Right lobe of liver (tissue), 6 donors: ENCODE measurements around the gene BTBD1. TPM values are rescaled to one million over a fixed set of nuclear protein-coding genes. Genes with fewer than 3 reads are reported as not detected.
A peak's percentile ranks its signal among the peaks of the same experiment; 100 is the strongest.

Experiments
- ATAC-seq, 4 donors: fragments of 200-7000 bp; cut with Tn5 transposase; one replicate each; pipeline ENCODE4 v1.9.1; 2020; ENCODE audit warnings: mild to moderate bottlenecking in 4 of 4, moderate library complexity in 4 of 4
- DNase-seq, 3 donors: peaks; one replicate each; pipeline ENCODE4 v3.0.0-alpha.2; 2020
- H3K27ac ChIP-seq, 3 donors: fragments of 200-600 bp; one replicate each; pipeline ENCODE4 v1.8.0; 2022
- H3K27me3 ChIP-seq, 2 donors: fragments of 200-600 bp; one replicate each; pipeline ENCODE4 v1.8.0; 2022
- H3K36me3 ChIP-seq, 4 donors: fragments of 200-600 bp; sonication (generic) in 1 of 4; one replicate each; pipeline versions ENCODE4 v1.5.1 to v1.8.0; 2017 to 2022; ENCODE audit warnings: control low read depth in 1 of 4
- H3K4me1 ChIP-seq, 4 donors: fragments of 200-600 bp; sonication (generic) in 1 of 4; one replicate each; pipeline versions ENCODE4 v1.5.1 to v1.8.0; 2017 to 2022; ENCODE audit warnings: control low read depth in 1 of 4
- H3K4me3 ChIP-seq, 3 donors: fragments of 200-600 bp; one replicate each; pipeline ENCODE4 v1.8.0; 2022
- H3K9me3 ChIP-seq, 4 donors: fragments of 200-600 bp; sonication (generic) in 1 of 4; one replicate each; pipeline versions ENCODE4 v1.5.1 to v1.8.0; 2017 to 2022; ENCODE audit warnings: control low read depth in 1 of 4
- POLR2A ChIP-seq: fragments of 450-650 bp; IDR thresholded peaks from one replicate; pipeline ENCODE4 v1.6.1; 2017; ENCODE audit warnings: antibody characterized with exemption, mild to moderate bottlenecking
- WGBS: methylation state at CpG from one replicate; pipeline ENCODE4 v1.1.6; 2018; ENCODE audit warnings: low coverage, low lambda C conversion rate; ENCODE audit not compliant: insufficient coverage; ENCODE audit errors: missing lambda C conversion rate; 5-methylcytosine and 5-hydroxymethylcytosine counted together
- intact Hi-C, 2 donors: fragments of 100-400 bp; cut with DNase I; formaldehyde crosslinking; loops; one replicate each; pipeline versions ENCODE4 v1.11.2 to v1.14.1; 2022
- long read RNA-seq: library from polyadenylated mRNA; unstranded; transcript quantifications from one replicate; pipeline ENCODE4 v2.0.0, GENCODE V29; 2019
- total RNA-seq, 6 experiments: library from RNA; depleted of rRNA in 2 of 6; stranded (reverse); fragments of >200 nt in 2 of 6; fragmentation: NEBNext Ultra II Directional in 3 of 6; extraction: Animal tissue kit (Norgen Biotek cat#: 25700) in 3 of 6; gene quantifications; one replicate each; pipeline versions ENCODE4 v1.1.0 to v1.2.4, GENCODE V29; 2016 to 2023
- TF ChIP-seq, protein P1 (sequence below), 4 donors: fragments of 200-600 bp in 3 of 4; fragments of 450-650 bp in 1 of 4; IDR thresholded peaks; one replicate each; pipeline versions ENCODE4 v1.5.1 to v1.8.0; 2016 to 2022; ENCODE audit warnings: antibody characterized with exemption in 4 of 4, mild to moderate bottlenecking in 2 of 4
- donor health status: DM: no; HTN: yes; CAD: no.
- donor health status: DM: no; HTN: no; CAD: no.
- donor health status: DM: no; HTN: no; CAD: no.
- donor health status: DM: no; HTN: yes; CAD: no.
- donor health status: DM: no; HTN: yes; CAD: no.

BTBD1 gene
- 10 to 100 TPM; 15.7 to 49.9 (median 24.2) TPM for total RNA-seq
- long read RNA-seq: 0 reads

DNA sequence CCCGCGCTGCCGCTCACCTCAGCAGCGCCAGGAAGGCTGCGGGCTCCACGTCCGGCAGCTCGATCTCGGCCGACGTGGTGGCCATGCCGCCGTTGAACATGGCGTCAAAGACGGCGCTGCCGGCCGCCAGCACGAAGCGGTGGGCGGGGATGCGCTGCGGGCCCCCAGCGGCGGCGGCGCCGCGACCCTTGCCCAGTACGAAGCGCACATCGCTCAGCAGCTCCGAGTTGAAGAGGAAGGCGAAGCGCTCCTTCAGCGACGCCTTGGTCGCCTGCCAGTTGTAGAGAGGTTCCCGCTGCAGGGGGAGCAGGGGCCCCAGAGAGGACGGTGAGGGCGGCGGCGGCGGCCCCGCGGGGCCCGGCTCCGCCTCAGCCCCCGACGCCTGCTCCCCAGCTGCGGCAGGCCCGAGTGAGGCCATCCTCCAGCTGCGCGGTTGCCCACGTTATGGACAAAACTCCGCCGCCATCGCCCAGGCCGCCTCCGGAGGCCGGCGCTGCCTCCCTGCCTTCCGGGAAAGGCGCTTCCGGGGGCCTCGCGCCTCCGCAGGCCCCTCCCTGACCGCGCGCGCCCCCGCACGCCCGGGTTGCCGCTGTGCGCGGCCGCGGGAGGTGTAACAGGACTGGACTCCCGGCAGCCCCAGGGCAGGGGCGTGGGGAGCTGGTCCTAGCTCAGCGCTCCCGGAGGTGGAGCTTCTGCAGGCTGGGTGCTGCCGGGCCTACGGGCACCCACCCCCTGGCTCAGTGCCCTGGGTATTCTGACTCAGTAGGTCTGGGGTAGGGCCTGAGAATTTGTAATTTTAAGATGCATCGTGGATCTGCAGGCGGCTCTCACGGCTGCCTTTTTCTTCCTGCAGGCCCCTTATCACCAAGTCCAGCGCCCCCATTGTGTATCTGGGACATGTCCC is at the start of gene BTBD1:
Gene BTBD1, minus strand, starts transcription at position 519 of the 904 bp plus-strand sequence. Its CDS starts 101 bp downstream, at position 418.
- H3K27ac ChIP-seq: peak within 1 kb of the TSS; percentile 77 to 91 (median 82)
- 7% methylated on average over 3 of the region's 90 CpGs for WGBS
- no peaks in the 10 kb centered on the region for H3K36me3 ChIP-seq
- H3K4me3 ChIP-seq: peak within 1 kb of the TSS; percentile 78 to 99 (median 93)
- no peaks in the 10 kb centered on the region for H3K9me3 ChIP-seq
- intact Hi-C loops: no loop called here
- DNase-seq (peak; percentile 93 to 95 (median 94)), ATAC-seq (peak; percentile 97 to 99 (median 98))
- TF ChIP-seq, protein P1, sequence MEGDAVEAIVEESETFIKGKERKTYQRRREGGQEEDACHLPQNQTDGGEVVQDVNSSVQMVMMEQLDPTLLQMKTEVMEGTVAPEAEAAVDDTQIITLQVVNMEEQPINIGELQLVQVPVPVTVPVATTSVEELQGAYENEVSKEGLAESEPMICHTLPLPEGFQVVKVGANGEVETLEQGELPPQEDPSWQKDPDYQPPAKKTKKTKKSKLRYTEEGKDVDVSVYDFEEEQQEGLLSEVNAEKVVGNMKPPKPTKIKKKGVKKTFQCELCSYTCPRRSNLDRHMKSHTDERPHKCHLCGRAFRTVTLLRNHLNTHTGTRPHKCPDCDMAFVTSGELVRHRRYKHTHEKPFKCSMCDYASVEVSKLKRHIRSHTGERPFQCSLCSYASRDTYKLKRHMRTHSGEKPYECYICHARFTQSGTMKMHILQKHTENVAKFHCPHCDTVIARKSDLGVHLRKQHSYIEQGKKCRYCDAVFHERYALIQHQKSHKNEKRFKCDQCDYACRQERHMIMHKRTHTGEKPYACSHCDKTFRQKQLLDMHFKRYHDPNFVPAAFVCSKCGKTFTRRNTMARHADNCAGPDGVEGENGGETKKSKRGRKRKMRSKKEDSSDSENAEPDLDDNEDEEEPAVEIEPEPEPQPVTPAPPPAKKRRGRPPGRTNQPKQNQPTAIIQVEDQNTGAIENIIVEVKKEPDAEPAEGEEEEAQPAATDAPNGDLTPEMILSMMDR (IDR thresholded peaks at IDR 0.05): peak in 2 of 4 donors; percentile 22 to 34
- peak; percentile 96 for TF ChIP-seq POLR2A
- peaks cover 0 to 31% (median 12%) of the 10 kb centered on the region in 4 donors for H3K4me1 ChIP-seq
- no peaks in the 10 kb centered on the region for H3K27me3 ChIP-seq

DNA sequence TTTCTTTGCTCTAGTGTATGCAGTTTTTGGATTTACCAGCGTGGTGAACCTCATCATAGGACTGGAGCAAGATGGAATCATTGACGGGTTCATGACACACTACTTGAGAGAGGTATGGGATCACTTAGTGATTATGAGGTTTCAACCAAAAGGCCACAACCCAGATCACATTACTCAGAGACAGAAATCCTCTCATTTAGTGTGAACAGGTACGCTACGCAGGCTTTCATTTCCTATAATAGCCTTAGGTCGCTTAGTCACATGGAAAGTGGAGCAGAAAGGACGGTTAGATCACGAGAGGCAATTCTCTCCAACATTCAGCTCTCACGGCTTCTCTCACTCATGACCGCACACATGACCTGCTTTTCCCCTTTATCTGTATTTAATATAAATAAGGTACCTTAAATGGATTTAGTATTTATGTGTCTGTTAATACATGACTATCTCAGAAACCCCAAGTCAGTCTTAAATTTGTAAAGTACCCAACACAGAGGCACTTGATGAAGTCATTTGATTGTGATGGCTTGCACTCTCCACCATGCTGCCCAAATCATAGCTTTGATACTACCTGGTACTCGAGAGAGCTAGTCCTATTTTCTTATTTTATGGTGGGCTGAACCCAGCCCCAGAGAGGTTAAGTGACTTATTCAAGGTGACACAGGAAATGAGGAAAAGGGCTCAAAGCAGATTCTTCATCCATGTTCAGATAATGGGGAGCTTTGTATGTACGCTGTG is 48.9 kb upstream of the BTBD1 start:
- intact Hi-C loops: no loop called here
- H3K4me3 ChIP-seq: no peak overlapping the region
- TF ChIP-seq, protein P1 (IDR thresholded peaks at IDR 0.05): no peak
- no peak for TF ChIP-seq POLR2A
- H3K4me1 ChIP-seq: no peaks in the 10 kb centered on the region
- ATAC-seq (no peak), DNase-seq (no peak)
- H3K9me3 ChIP-seq: no peaks in the 10 kb centered on the region
- no peak overlapping the region for H3K27ac ChIP-seq
- no peaks in the 10 kb centered on the region for H3K27me3 ChIP-seq
- no peaks in the 10 kb centered on the region for H3K36me3 ChIP-seq
- 89% methylated on average over 10 of the region's 11 CpGs for WGBS

DNA sequence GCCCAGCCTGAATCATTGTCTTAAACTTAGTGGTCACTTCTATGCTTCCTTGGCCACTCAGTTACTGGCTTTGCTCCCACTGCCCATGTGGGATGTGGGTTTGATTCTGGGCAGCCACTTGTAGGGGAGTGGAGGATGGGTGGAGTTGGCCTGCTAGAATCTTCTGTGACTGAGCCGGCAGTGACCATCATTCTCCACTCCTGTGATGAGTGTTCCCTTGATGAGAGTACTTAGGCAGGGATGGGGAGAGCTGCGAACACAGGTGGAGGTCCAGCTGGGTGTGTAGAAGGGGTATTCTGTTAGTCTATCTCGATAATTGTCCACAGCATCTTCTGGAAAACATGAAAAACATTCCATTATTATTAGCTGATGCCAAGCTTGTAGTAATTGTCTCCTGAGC is 48.4 kb upstream of the BTBD1 start:
- H3K9me3 ChIP-seq: no peaks in the 10 kb centered on the region
- intact Hi-C loops: no loop called here
- WGBS: 52% methylated on average over 2 of the region's 3 CpGs

DNA sequence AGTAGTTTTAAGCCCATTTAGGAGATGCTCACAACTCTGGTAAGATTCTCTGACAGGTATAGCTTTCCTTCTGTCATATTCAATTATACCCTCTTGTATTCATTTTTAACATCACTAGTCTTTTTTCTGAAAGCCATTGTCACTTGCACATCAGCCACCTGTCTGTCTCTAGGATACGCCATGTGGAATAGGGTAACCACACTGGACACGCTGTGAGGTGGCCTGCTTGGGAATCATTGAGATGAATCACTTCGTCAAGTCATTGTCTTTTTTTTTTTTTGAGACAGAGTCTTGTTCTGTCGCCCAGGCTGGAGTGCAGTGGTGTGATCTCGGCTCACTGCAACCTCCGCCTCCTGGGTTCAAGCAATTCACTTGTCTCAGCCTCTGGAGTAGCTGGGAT is 47.8 kb upstream of the BTBD1 start:
- H3K9me3 ChIP-seq: no peaks in the 10 kb centered on the region
- no peaks in the 10 kb centered on the region for H3K27me3 ChIP-seq
- 76% methylated on average over 6 of the region's 6 CpGs for WGBS
- intact Hi-C loops: no loop called here
- H3K27ac ChIP-seq: no peak overlapping the region
- H3K4me1 ChIP-seq: no peaks in the 10 kb centered on the region
- no peaks in the 10 kb centered on the region for H3K36me3 ChIP-seq
- H3K4me3 ChIP-seq: no peak overlapping the region
- DNase-seq (no peak), ATAC-seq (no peak)
- TF ChIP-seq, protein P1 (IDR thresholded peaks at IDR 0.05): no peak
- no peak for TF ChIP-seq POLR2A

More for the DNA sequence above, 48.4 kb upstream of the BTBD1 start:
- H3K27me3 ChIP-seq: no peaks in the 10 kb centered on the region
- TF ChIP-seq, protein P1 (IDR thresholded peaks at IDR 0.05): no peak
- TF ChIP-seq POLR2A: no peak
- H3K36me3 ChIP-seq: no peaks in the 10 kb centered on the region
- no peak for DNase-seq
- no peak overlapping the region for H3K27ac ChIP-seq
- H3K4me1 ChIP-seq: no peaks in the 10 kb centered on the region
- no peak for ATAC-seq
- H3K4me3 ChIP-seq: no peak overlapping the region
